ENCODE data around the gene MAVS. TPM values are rescaled to one million over a fixed set of nuclear protein-coding genes. Genes with fewer than 3 reads are reported as not detected.

Gene MAVS
- total RNA-seq, 1 donor from 2014 or later, result 37.9 TPM

DNA sequence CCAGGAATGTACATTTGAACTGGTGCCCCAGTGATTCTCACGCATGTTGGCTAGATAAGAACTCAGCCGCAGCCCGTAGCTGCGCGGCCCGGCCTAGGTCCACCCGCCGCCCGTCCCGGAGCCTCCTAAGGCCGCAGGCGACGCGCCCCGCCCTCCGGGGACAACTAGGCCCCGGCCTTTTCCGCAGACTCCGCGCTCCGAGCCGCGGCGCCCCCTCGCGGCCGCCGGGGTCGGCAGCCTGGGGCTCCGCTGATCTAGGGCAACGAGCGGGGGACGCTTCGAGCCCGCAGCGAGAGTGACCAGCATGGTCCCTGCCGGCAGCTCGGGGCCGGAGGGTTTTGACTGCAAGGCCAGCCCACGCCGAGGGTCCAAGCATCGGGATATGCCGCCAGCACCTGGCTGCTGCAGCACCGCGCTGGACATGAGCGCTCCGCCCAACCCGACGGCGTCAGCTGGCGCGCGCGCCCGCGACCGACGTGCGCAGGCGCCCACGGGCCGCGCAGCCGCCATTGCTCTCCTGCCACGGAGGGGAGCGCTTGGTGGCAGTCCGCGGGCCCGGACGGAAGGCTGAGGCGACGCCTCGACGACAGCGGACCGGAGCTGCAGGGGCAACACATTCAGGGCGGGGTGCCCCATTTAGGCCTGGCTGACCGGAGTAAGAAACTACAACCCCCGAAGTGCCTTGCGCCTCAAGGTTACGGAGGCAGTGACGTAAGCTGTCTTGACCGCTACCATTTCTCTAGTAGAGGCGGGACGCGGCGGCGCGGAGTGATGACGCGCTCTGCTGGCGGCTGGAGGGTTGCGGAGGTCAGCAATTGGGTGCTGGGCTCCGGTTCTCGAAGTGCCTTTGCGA, 26.4 kb upstream of the MAVS start, which contains the start of gene AP5S1:
TSS of gene AP5S1 (plus strand) at position 500 of the 853 bp plus-strand sequence. CDS start 1,571 bp downstream, outside the sequence.
- no peaks in the 10 kb centered on the region for H3K9me3 Mint-ChIP-seq (ENCODE audit: low read depth)
- H3K4me3 Mint-ChIP-seq (ENCODE audit: unreplicated experiment), result peak within 1 kb of the TSS; percentile 79
- peaks cover 32% of the 10 kb centered on the region for H3K4me1 Mint-ChIP-seq (ENCODE audit: low read depth)
- peak; percentile 96 for DNase-seq (ENCODE audit: low spot score)
- peaks cover 6% of the 10 kb centered on the region for H3K36me3 Mint-ChIP-seq (ENCODE audit: low read depth)
- no peaks in the 10 kb centered on the region for H3K27me3 Mint-ChIP-seq (ENCODE audit: low read depth)
- peak; percentile 100 for TF ChIP-seq CTCF (IDR thresholded peaks at IDR 0.05)
- H3K27ac Mint-ChIP-seq (ENCODE audit: unreplicated experiment), result peak within 1 kb of the TSS; percentile 99

DNA sequence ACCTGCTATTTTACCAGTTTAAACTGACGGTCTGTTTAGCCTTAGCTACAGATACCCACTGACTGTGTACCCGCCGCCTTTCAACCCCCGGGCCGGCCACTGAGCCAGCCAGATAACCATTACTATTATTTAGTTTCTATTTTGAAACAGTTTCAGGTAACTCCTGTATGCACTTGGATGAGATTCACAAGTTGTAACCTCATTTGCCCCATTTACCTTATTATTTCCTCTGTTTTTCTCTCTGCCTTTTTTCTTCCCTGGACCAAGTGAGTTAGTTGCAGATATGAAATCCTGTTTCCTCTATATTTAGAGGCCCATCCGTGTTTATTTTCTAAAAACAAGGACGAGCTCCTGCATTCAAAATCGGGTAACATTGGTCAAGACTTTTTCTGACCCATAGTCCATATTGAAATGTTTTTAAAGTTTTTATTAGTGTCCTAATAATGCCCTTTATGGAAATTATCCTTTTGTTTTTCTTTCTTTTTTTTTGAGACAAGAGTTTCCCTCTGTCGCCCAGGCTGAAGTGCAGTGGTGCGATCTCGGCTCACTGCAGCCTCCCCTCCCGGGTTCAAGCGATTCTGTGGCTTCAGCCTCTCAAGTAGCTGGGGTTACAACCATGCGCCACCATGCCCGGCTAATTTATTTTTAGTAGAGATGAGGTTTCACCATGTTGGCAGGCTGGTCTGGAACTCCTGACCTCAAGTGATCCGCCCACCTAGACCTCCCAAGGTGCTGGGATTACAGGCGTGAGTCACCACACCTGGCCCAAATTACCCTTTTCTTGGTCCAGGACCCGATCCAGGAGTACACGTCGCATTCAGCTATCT, 25.5 kb upstream of the MAVS start:
- Mint-ChIP-seq H3K36me3 (ENCODE audit: low read depth) (peaks cover 7% of the 10 kb centered on the region), H3K27me3 (ENCODE audit: low read depth) (no peaks in the 10 kb centered on the region), H3K9me3 (ENCODE audit: low read depth) (no peaks in the 10 kb centered on the region), H3K4me1 (ENCODE audit: low read depth) (peaks cover 32% of the 10 kb centered on the region), H3K4me3 (ENCODE audit: unreplicated experiment) (peak overlapping the region; percentile 79), H3K27ac (ENCODE audit: unreplicated experiment) (peak overlapping the region; percentile 99)
- DNase-seq (ENCODE audit: low spot score), result no peak
- no peak for TF ChIP-seq CTCF (IDR thresholded peaks at IDR 0.05)

DNA sequence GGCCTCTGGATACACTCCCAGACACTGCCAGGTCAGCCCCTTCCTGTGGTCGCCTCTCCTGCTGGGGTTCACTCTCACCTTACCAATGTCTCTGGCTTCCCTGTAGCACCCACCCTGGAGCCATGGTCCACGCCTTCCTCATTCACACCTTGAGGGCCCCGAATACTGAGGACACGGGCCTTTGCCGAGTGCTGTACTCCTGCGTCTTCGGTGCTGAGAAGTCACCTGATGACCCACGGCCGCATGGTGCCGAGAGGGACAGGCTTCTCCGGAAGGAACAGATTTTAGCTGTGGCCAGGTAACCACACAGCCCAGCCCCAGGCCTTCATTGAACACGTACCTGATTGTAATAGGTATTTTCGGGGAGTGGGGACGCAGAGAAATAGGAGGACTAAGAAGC, 24.6 kb upstream of the MAVS start:
- Mint-ChIP-seq H3K36me3 (ENCODE audit: low read depth) (peaks cover 11% of the 10 kb centered on the region), H3K27ac (ENCODE audit: unreplicated experiment) (peak overlapping the region; percentile 63), H3K4me1 (ENCODE audit: low read depth) (peaks cover 32% of the 10 kb centered on the region), H3K4me3 (ENCODE audit: unreplicated experiment) (peak overlapping the region; percentile 79), H3K9me3 (ENCODE audit: low read depth) (no peaks in the 10 kb centered on the region), H3K27me3 (ENCODE audit: low read depth) (no peaks in the 10 kb centered on the region)
- TF ChIP-seq CTCF (IDR thresholded peaks at IDR 0.05), result no peak
- no peak for DNase-seq (ENCODE audit: low spot score)

- H3K36me3 Mint-ChIP-seq (ENCODE audit: low read depth), result peaks cover 13% of the 10 kb centered on the region
Measured at GRCh38 chr20:3823881-3824280, 22.8 kb upstream of the MAVS start.

More at GRCh38 chr20:3823881-3824280, 22.8 kb upstream of the MAVS start:
- DNase-seq (ENCODE audit: low spot score), result no peak
- H3K4me1 Mint-ChIP-seq (ENCODE audit: low read depth), result peaks cover 24% of the 10 kb centered on the region
- no peaks in the 10 kb centered on the region for H3K9me3 Mint-ChIP-seq (ENCODE audit: low read depth)
- H3K4me3 Mint-ChIP-seq (ENCODE audit: unreplicated experiment), result no peak overlapping the region
- no peaks in the 10 kb centered on the region for H3K27me3 Mint-ChIP-seq (ENCODE audit: low read depth)
- no peak for TF ChIP-seq CTCF (IDR thresholded peaks at IDR 0.05)
- H3K27ac Mint-ChIP-seq (ENCODE audit: unreplicated experiment), result no peak overlapping the region

Data from chondrocyte (in vitro differentiated cells).